Measurements from ENCODE around the gene ZCCHC24. TPM values are rescaled to one million over a fixed set of nuclear protein-coding genes. Genes with fewer than 3 reads are reported as not detected.
A peak's percentile ranks its signal among the peaks of the same experiment; 100 is the strongest.

The ZCCHC24 gene
- total and polyA plus RNA-seq, 4 donors, result 42.2 to 99.6 (median 69.8) TPM

- H3K27me3 ChIP-seq (ENCODE audit: control insufficient read depth in 1 of 2, insufficient read depth in 2 of 2, low read length in 1 of 2), result no peaks in the 10 kb centered on the region
- H3K4me1 ChIP-seq (ENCODE audit: control insufficient read depth in 1 of 2, insufficient read depth in 2 of 2, low read length in 2 of 2), result no peaks in the 10 kb centered on the region
- H3K4me3 ChIP-seq (ENCODE audit: low read length in 2 of 2), result no peak overlapping the region
- ATAC-seq (ENCODE audit: low FRiP score) (no peak), DNase-seq (peak in 1 of 2 donors; percentile 41)
- 86 to 87% methylated on average over 22 of the region's 22 CpGs for WGBS, 2 donors
- intact Hi-C loops (cut with DNase I), result loop anchor here in 1 of 2 donors (1.0 kb wide), 1 partner anchor 66 kb away; the partner anchor contains the start of gene ZCCHC24
- H3K9me3 ChIP-seq (ENCODE audit: control insufficient read depth, low read length), result no peaks in the 10 kb centered on the region
- no peaks in the 10 kb centered on the region for H3K36me3 ChIP-seq (ENCODE audit: control insufficient read depth in 1 of 2, insufficient read depth in 2 of 2, low read length in 1 of 2)
- H3K27ac ChIP-seq (ENCODE audit: low read depth in 1 of 2, low read length in 2 of 2), result no peak overlapping the region
These were observed 66.5 kb downstream of the ZCCHC24 start for GRCh38 chr10:79378647-79379511.

- Histone ChIP-seq H3K36me3 (ENCODE audit: control insufficient read depth in 1 of 2, insufficient read depth in 2 of 2, low read length in 1 of 2) (no peaks in the 10 kb centered on the region), H3K9me3 (ENCODE audit: control insufficient read depth, low read length) (no peaks in the 10 kb centered on the region), H3K27me3 (ENCODE audit: control insufficient read depth in 1 of 2, insufficient read depth in 2 of 2, low read length in 1 of 2) (no peaks in the 10 kb centered on the region), H3K4me3 (ENCODE audit: low read length in 2 of 2) (no peak overlapping the region), H3K4me1 (ENCODE audit: control insufficient read depth in 1 of 2, insufficient read depth in 2 of 2, low read length in 2 of 2) (no peaks in the 10 kb centered on the region), H3K27ac (ENCODE audit: low read depth in 1 of 2, low read length in 2 of 2) (no peak overlapping the region)
- 93% methylated on average over 7 of the region's 7 CpGs for WGBS, 2 donors
- intact Hi-C loops (cut with DNase I), result no loop called here
- ATAC-seq (ENCODE audit: low FRiP score) (no peak), DNase-seq (peak in 1 of 2 donors; percentile 28)
These were observed 67.1 kb downstream of the ZCCHC24 start for GRCh38 chr10:79378383-79378646.

- no peaks in the 10 kb centered on the region for H3K9me3 ChIP-seq (ENCODE audit: control insufficient read depth, low read length)
- no peak overlapping the region for H3K4me3 ChIP-seq (ENCODE audit: low read length in 2 of 2)
- intact Hi-C loops (cut with DNase I), result no loop called here
- H3K36me3 ChIP-seq (ENCODE audit: control insufficient read depth in 1 of 2, insufficient read depth in 2 of 2, low read length in 1 of 2), result no peaks in the 10 kb centered on the region
- H3K27ac ChIP-seq (ENCODE audit: low read depth in 1 of 2, low read length in 2 of 2), result no peak overlapping the region
- 93% methylated on average over 36 of the region's 36 CpGs for WGBS, 2 donors
- DNase-seq (peak in 1 of 2 donors; percentile 21), ATAC-seq (ENCODE audit: low FRiP score) (no peak)
- H3K27me3 ChIP-seq (ENCODE audit: control insufficient read depth in 1 of 2, insufficient read depth in 2 of 2, low read length in 1 of 2), result no peaks in the 10 kb centered on the region
- H3K4me1 ChIP-seq (ENCODE audit: control insufficient read depth in 1 of 2, insufficient read depth in 2 of 2, low read length in 2 of 2), result no peaks in the 10 kb centered on the region
These were observed 67.7 kb downstream of the ZCCHC24 start for GRCh38 chr10:79377557-79378382.

- 95 to 96% methylated on average over 12 of the region's 12 CpGs for WGBS, 2 donors
- H3K36me3 ChIP-seq (ENCODE audit: control insufficient read depth in 1 of 2, insufficient read depth in 2 of 2, low read length in 1 of 2), result no peaks in the 10 kb centered on the region
- DNase-seq (peak in 1 of 2 donors; percentile 33), ATAC-seq (ENCODE audit: low FRiP score) (no peak)
- H3K9me3 ChIP-seq (ENCODE audit: control insufficient read depth, low read length), result no peaks in the 10 kb centered on the region
- no peak overlapping the region for H3K27ac ChIP-seq (ENCODE audit: low read depth in 1 of 2, low read length in 2 of 2)
- H3K4me1 ChIP-seq (ENCODE audit: control insufficient read depth in 1 of 2, insufficient read depth in 2 of 2, low read length in 2 of 2), result no peaks in the 10 kb centered on the region
- no peaks in the 10 kb centered on the region for H3K27me3 ChIP-seq (ENCODE audit: control insufficient read depth in 1 of 2, insufficient read depth in 2 of 2, low read length in 1 of 2)
- no peak overlapping the region for H3K4me3 ChIP-seq (ENCODE audit: low read length in 2 of 2)
- intact Hi-C loops (cut with DNase I), result no loop called here
These were observed 68.5 kb downstream of the ZCCHC24 start for GRCh38 chr10:79376751-79377556.

GRCh38 chr10:79376078-79376628 lies 69.3 kb downstream of the ZCCHC24 start:
- Histone ChIP-seq H3K27ac (ENCODE audit: low read depth in 1 of 2, low read length in 2 of 2) (no peak overlapping the region), H3K36me3 (ENCODE audit: control insufficient read depth in 1 of 2, insufficient read depth in 2 of 2, low read length in 1 of 2) (no peaks in the 10 kb centered on the region), H3K27me3 (ENCODE audit: control insufficient read depth in 1 of 2, insufficient read depth in 2 of 2, low read length in 1 of 2) (no peaks in the 10 kb centered on the region), H3K4me3 (ENCODE audit: low read length in 2 of 2) (no peak overlapping the region), H3K4me1 (ENCODE audit: control insufficient read depth in 1 of 2, insufficient read depth in 2 of 2, low read length in 2 of 2) (no peaks in the 10 kb centered on the region), H3K9me3 (ENCODE audit: control insufficient read depth, low read length) (no peaks in the 10 kb centered on the region)
- ATAC-seq (ENCODE audit: low FRiP score) (no peak), DNase-seq (peak in 1 of 2 donors; percentile 32)
- intact Hi-C loops (cut with DNase I), result no loop called here
- WGBS, 2 donors, result 87 to 88% methylated on average over 11 of the region's 11 CpGs

- Histone ChIP-seq H3K27me3 (ENCODE audit: control insufficient read depth in 1 of 2, insufficient read depth in 2 of 2, low read length in 1 of 2) (no peaks in the 10 kb centered on the region), H3K9me3 (ENCODE audit: control insufficient read depth, low read length) (no peaks in the 10 kb centered on the region), H3K4me3 (ENCODE audit: low read length in 2 of 2) (no peak overlapping the region), H3K4me1 (ENCODE audit: control insufficient read depth in 1 of 2, insufficient read depth in 2 of 2, low read length in 2 of 2) (no peaks in the 10 kb centered on the region), H3K27ac (ENCODE audit: low read depth in 1 of 2, low read length in 2 of 2) (no peak overlapping the region), H3K36me3 (ENCODE audit: control insufficient read depth in 1 of 2, insufficient read depth in 2 of 2, low read length in 1 of 2) (no peaks in the 10 kb centered on the region)
- peak in 1 of 2 donors; percentile 47 for DNase-seq
- ATAC-seq (ENCODE audit: low FRiP score), result no peak
- intact Hi-C loops (cut with DNase I), result loop anchor here in 1 of 2 donors (2.0 kb wide), 1 partner anchor 91 kb away; no protein-coding TSS in a partner anchor
- WGBS, 2 donors, result 81 to 85% methylated on average over 6 of the region's 6 CpGs
These were observed 69.9 kb downstream of the ZCCHC24 start for GRCh38 chr10:79375321-79376077.

- H3K27ac ChIP-seq (ENCODE audit: low read depth in 1 of 2, low read length in 2 of 2), result no peak overlapping the region
- no peaks in the 10 kb centered on the region for H3K9me3 ChIP-seq (ENCODE audit: control insufficient read depth, low read length)
- ATAC-seq (ENCODE audit: low FRiP score) (peak; percentile 78), DNase-seq (peak; percentile 89 to 93)
- H3K4me1 ChIP-seq (ENCODE audit: control insufficient read depth in 1 of 2, insufficient read depth in 2 of 2, low read length in 2 of 2), result no peaks in the 10 kb centered on the region
- WGBS, 2 donors, result 10 to 11% methylated on average over 7 of the region's 7 CpGs
- no peak overlapping the region for H3K4me3 ChIP-seq (ENCODE audit: low read length in 2 of 2)
- no peaks in the 10 kb centered on the region for H3K27me3 ChIP-seq (ENCODE audit: control insufficient read depth in 1 of 2, insufficient read depth in 2 of 2, low read length in 1 of 2)
- intact Hi-C loops (cut with DNase I), result loop anchor here (1.0 to 2.0 kb wide), 2 partner anchors 92 to 93 kb away; no protein-coding TSS in a partner anchor
- H3K36me3 ChIP-seq (ENCODE audit: control insufficient read depth in 1 of 2, insufficient read depth in 2 of 2, low read length in 1 of 2), result no peaks in the 10 kb centered on the region
These were observed 70.9 kb downstream of the ZCCHC24 start for GRCh38 chr10:79374312-79375191.
